Activated gamma-delta T cell (primary cell): ENCODE data around the gene TSSK6.

Source experiments
- DNase-seq: peaks from one replicate; lab custom pipeline; 2025; lab: John Stamatoyannopoulos, UW
- total RNA-seq, 2 donors: gene quantifications; one replicate each; lab custom pipeline; 2026; lab: John Stamatoyannopoulos, UW

TSSK6 gene
- total RNA-seq, result 4.8 to 5.1 reads per million in 2 donors

- no peak for DNase-seq
Measured at GRCh38 chr19:19514881-19515641, at the start of gene TSSK6. Gene TSSK6 (minus strand): TSS chr19:19515548. CDS start chr19:19515427, 121 bp downstream.

GRCh38 chr19:19563348-19563848 lies 48.0 kb upstream of the TSSK6 start:
- no peak for DNase-seq

GRCh38 chr19:19562665-19563347 lies 47.5 kb upstream of the TSSK6 start:
- DNase-seq, result no peak

GRCh38 chr19:19561946-19562664 lies 46.8 kb upstream of the TSSK6 start:
- DNase-seq, result no peak

- DNase-seq, result no peak
Measured at GRCh38 chr19:19559931-19560330, 44.6 kb upstream of the TSSK6 start.

GRCh38 chr19:19558636-19559035 lies 43.3 kb upstream of the TSSK6 start:
- no peak for DNase-seq

GRCh38 chr19:19558055-19558454 lies 42.7 kb upstream of the TSSK6 start:
- no peak for DNase-seq

GRCh38 chr19:19554074-19555023 lies 39.0 kb upstream of the TSSK6 start:
- no peak for DNase-seq

GRCh38 chr19:19553670-19554069 lies 38.3 kb upstream of the TSSK6 start:
- DNase-seq, result no peak

- DNase-seq, result no peak
Measured at GRCh38 chr19:19552798-19553197, 37.5 kb upstream of the TSSK6 start.

- DNase-seq, result no peak
Measured at GRCh38 chr19:19551853-19552192, 36.5 kb upstream of the TSSK6 start.

- DNase-seq, result no peak
Measured at GRCh38 chr19:19550972-19551852, 35.9 kb upstream of the TSSK6 start.

- no peak for DNase-seq
Measured at GRCh38 chr19:19550485-19550929, 35.2 kb upstream of the TSSK6 start.

- no peak for DNase-seq
Measured at GRCh38 chr19:19549804-19550464, 34.6 kb upstream of the TSSK6 start.

- DNase-seq, result no peak
Measured at GRCh38 chr19:19548915-19549759, 33.8 kb upstream of the TSSK6 start.

GRCh38 chr19:19547674-19548336 lies 32.5 kb upstream of the TSSK6 start:
- no peak for DNase-seq

GRCh38 chr19:19546751-19547162 lies 31.4 kb upstream of the TSSK6 start:
- DNase-seq, result no peak

- no peak for DNase-seq
Measured at GRCh38 chr19:19545707-19546106, 30.4 kb upstream of the TSSK6 start.
